SK-N-SH treated with all-trans-retinoic acid at 6 μM for 48 hours (cell line): ENCODE data around the gene HSF2.

Experiments
- ATAC-seq: fragments of 200-7000 bp; cut with Tn5 transposase; 3 replicates; pipeline ENCODE4 v1.9.1; 2020; ENCODE audit warnings: mild to moderate bottlenecking, moderate library complexity
- ARNTL ChIP-seq: fragments of 450-650 bp; formaldehyde crosslinking; IDR thresholded peaks from 2 replicates; pipeline ENCODE4 v1.5.0; 2020; ENCODE audit warnings: low read depth, mild to moderate bottlenecking, moderate library complexity, borderline replicate concordance
- BACH2 ChIP-seq: fragments of 250-450 bp; sonication (Bioruptor Pico); IDR thresholded peaks from 2 replicates; pipeline ENCODE4 v1.9.0; 2021; ENCODE audit warnings: mild to moderate bottlenecking, borderline replicate concordance
- CSDC2 ChIP-seq: fragments of 250-450 bp; sonication (Bioruptor Pico); IDR thresholded peaks from 2 replicates; pipeline ENCODE4 v1.5.0; 2020; ENCODE audit warnings: mild to moderate bottlenecking, moderate library complexity
- ESRRG ChIP-seq: fragments of 250-450 bp; sonication (Bioruptor Pico); IDR thresholded peaks from 2 replicates; pipeline ENCODE4 v1.6.1; 2021; ENCODE audit warnings: mild to moderate bottlenecking
- GLIS3 ChIP-seq: fragments of 250-450 bp; sonication (Bioruptor Pico); IDR thresholded peaks from 2 replicates; pipeline ENCODE4 v1.5.0; 2020; ENCODE audit warnings: mild to moderate bottlenecking, moderate library complexity
- ISL1 ChIP-seq: fragments of 250-450 bp; sonication (Bioruptor Pico); IDR thresholded peaks from 2 replicates; pipeline ENCODE4 v2.1.2; 2022; ENCODE audit warnings: mild to moderate bottlenecking, moderate library complexity
- OSR1 ChIP-seq: fragments of 250-450 bp; sonication (Bioruptor Pico); IDR thresholded peaks from 2 replicates; pipeline ENCODE4 v1.8.0; 2022; ENCODE audit warnings: moderate library complexity, mild to moderate bottlenecking, inconsistent platforms
- PPARA ChIP-seq: fragments of 250-450 bp; sonication (Bioruptor Pico); IDR thresholded peaks from 2 replicates; pipeline ENCODE4 v1.5.0; 2020; ENCODE audit warnings: mild to moderate bottlenecking, borderline replicate concordance
- RARB ChIP-seq: fragments of 250-450 bp; sonication (Bioruptor Pico); IDR thresholded peaks from 2 replicates; pipeline ENCODE4 v1.8.0; 2021; ENCODE audit warnings: mild to moderate bottlenecking, moderate library complexity
- SNAI2 ChIP-seq: fragments of 250-450 bp; sonication (Bioruptor Pico); IDR thresholded peaks from 2 replicates; pipeline ENCODE4 v1.5.0; 2020; ENCODE audit warnings: mild to moderate bottlenecking, moderate library complexity
- TCF4 ChIP-seq: fragments of 250-450 bp; sonication (Bioruptor Pico); IDR thresholded peaks from 2 replicates; pipeline ENCODE4 v1.8.0; 2021; ENCODE audit warnings: mild to moderate bottlenecking, moderate library complexity, borderline replicate concordance
- TOX ChIP-seq: fragments of 250-450 bp; sonication (Bioruptor Pico); IDR thresholded peaks from 2 replicates; pipeline ENCODE4 v1.8.0; 2021; ENCODE audit warnings: mild to moderate bottlenecking, moderate library complexity, borderline replicate concordance
- ZC3H10 ChIP-seq: fragments of 250-450 bp; sonication (Bioruptor Pico); IDR thresholded peaks from 2 replicates; pipeline ENCODE4 v1.5.1; 2021; ENCODE audit warnings: mild to moderate bottlenecking, moderate library complexity
- ZFP3 ChIP-seq: fragments of 250-450 bp; sonication (Bioruptor Pico); IDR thresholded peaks from 2 replicates; pipeline ENCODE4 v1.5.0; 2020; ENCODE audit warnings: mild to moderate bottlenecking, moderate library complexity
- ZFP30 ChIP-seq: fragments of 450-650 bp; formaldehyde crosslinking; IDR thresholded peaks from 2 replicates; pipeline ENCODE4 v1.5.0; 2022; ENCODE audit warnings: mild to moderate bottlenecking, moderate library complexity
- ZNF565 ChIP-seq: fragments of 450-650 bp; formaldehyde crosslinking; conservative IDR thresholded peaks from 2 replicates; pipeline ENCODE4 v1.5.0; 2020; ENCODE audit warnings: low read depth, mild to moderate bottlenecking, moderate library complexity
- ZNF70 ChIP-seq: fragments of 450-650 bp; formaldehyde crosslinking; IDR thresholded peaks from 2 replicates; pipeline ENCODE4 v1.5.0; 2020; ENCODE audit warnings: mild to moderate bottlenecking, moderate library complexity
- ZNF8 ChIP-seq: fragments of 450-650 bp; formaldehyde crosslinking; IDR thresholded peaks from 2 replicates; pipeline ENCODE4 v1.5.0; 2020; ENCODE audit warnings: mild to moderate bottlenecking, moderate library complexity
- TF ChIP-seq, protein P1 (sequence below): fragments of 250-450 bp; sonication (Bioruptor Pico); IDR thresholded peaks from 2 replicates; pipeline ENCODE4 v1.5.1; 2021; ENCODE audit warnings: mild to moderate bottlenecking, moderate library complexity
- TF ChIP-seq, protein P2 (sequence below): fragments of 250-450 bp; sonication (Bioruptor Pico); IDR thresholded peaks from 2 replicates; pipeline ENCODE4 v1.5.0; 2020; ENCODE audit warnings: mild to moderate bottlenecking, moderate library complexity
- TF ChIP-seq, protein P3 (sequence below): fragments of 250-450 bp; sonication (Bioruptor Pico); IDR thresholded peaks from 2 replicates; pipeline ENCODE4 v1.5.1; 2020; ENCODE audit warnings: low read depth, mild to moderate bottlenecking, moderate library complexity
- TF ChIP-seq, protein P4 (sequence below): fragments of 250-450 bp; sonication (Bioruptor Pico); IDR thresholded peaks from 2 replicates; pipeline ENCODE4 v1.8.0; 2020; ENCODE audit warnings: mild to moderate bottlenecking, moderate library complexity, borderline replicate concordance

HSF2 gene

DNA sequence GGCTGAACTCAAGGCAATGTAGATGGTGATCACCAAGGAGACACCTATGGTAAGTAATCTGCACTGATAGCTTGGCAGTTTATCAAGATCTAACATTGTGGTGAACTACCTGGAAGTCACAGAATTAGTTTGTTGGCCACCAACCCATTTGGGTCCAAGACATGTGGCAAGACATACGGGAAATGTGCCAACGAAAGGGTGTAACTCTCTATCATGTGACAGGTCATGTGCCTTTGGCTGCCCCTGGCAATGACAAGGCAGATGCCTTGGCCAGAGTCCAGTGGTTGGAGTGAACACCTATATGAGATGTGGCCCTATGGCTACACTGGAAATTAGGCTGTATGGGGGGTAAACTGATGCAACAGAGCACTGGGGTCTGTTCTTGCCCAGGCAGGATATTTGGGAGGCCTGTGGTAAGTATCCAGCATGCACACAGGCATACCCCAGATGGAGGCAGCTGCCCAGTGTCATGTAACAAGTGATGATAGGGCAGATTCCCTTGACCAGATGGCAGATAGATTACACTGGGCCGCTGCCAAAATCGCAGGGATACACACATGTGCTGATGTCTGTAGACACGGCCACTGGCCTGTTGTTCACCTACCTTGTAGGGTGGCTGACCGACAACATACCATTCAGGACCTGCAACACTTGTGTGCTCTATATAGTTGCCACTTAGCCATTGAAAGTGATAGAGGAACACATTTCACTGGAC is 35.5 kb upstream of the HSF2 start:
- TF ChIP-seq OSR1 = no peak
- TF ChIP-seq ZNF565 (CRISPR knock-in tag) = no peak
- TF ChIP-seq, protein P1, sequence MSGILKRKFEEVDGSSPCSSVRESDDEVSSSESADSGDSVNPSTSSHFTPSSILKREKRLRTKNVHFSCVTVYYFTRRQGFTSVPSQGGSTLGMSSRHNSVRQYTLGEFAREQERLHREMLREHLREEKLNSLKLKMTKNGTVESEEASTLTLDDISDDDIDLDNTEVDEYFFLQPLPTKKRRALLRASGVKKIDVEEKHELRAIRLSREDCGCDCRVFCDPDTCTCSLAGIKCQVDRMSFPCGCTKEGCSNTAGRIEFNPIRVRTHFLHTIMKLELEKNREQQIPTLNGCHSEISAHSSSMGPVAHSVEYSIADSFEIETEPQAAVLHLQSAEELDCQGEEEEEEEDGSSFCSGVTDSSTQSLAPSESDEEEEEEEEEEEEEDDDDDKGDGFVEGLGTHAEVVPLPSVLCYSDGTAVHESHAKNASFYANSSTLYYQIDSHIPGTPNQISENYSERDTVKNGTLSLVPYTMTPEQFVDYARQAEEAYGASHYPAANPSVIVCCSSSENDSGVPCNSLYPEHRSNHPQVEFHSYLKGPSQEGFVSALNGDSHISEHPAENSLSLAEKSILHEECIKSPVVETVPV = no peak
- TF ChIP-seq TCF4 = peak; percentile 40; the same call in 1 of the 2 replicates
- ATAC-seq = no peak

DNA sequence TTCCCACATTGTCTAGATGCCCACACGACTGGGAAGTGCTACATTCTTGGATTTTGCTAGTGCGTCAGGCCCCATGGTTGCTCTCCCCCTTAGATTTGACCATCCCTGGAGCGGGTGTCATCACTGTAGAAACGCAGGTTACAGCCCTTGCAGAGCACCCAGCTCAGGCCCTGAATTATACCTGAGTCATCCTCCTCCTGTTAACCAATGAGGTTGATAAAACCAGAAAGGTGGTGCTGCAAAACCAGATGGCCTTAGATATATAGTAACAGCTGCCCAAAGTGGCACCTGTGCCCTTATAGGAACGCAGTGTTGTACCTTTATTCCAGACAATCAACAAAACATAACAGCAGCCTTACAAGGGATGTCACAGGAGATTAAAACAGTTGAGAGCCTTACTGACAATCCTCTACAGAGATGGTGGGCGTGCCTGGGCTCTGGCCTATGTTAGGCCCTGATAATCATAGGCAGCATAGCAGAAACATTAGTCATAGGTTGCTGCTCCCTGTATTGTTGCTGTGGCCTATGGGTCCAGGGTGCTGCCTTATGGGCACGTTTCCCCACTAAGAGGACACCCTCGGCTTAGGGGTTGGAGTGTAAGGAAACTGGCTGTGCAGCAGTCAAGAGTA is 33.6 kb upstream of the HSF2 start:
- ATAC-seq = no peak
- TF ChIP-seq ZNF8 (CRISPR knock-in tag) (no peak), TCF4 (no peak), ZFP3 (CRISPR knock-in tag) (no peak), ZNF565 (CRISPR knock-in tag) (no peak), ARNTL (CRISPR knock-in tag) (no peak), RARB (CRISPR knock-in tag) (no peak), ISL1 (CRISPR knock-in tag) (no peak)

DNA sequence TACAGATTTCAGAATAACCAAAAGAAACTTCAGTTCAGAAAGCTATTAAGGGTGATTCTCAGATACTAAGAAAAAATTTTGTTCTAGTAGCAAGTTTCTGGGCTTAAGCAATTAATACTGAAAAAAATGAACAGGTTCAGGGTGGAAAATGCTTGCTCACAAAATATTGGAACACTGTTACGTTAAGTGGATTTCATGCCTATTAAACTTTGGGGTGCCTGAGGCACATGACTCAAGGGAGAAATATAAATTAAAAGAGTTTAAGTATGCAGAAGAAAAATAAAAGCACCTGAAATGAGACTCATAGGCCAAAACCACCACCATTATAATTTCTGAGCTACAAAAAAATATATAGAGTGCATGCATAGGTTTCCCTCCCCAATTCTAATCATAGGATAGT is 32.3 kb upstream of the HSF2 start:
- no peak for ATAC-seq
- TF ChIP-seq, protein P1 = no peak
- TF ChIP-seq PPARA (CRISPR knock-in tag) = no peak
- no peak for TF ChIP-seq ZFP30 (CRISPR knock-in tag)
- TF ChIP-seq BACH2 (CRISPR knock-in tag) = no peak
- no peak for TF ChIP-seq SNAI2 (CRISPR knock-in tag)
- TF ChIP-seq ISL1 (CRISPR knock-in tag) = no peak
- no peak for TF ChIP-seq ZNF70 (CRISPR knock-in tag)
- no peak for TF ChIP-seq CSDC2 (CRISPR knock-in tag)
- no peak for TF ChIP-seq TCF4
- TF ChIP-seq ZC3H10 = no peak
- no peak for TF ChIP-seq OSR1
- TF ChIP-seq ZNF8 (CRISPR knock-in tag) = no peak

DNA sequence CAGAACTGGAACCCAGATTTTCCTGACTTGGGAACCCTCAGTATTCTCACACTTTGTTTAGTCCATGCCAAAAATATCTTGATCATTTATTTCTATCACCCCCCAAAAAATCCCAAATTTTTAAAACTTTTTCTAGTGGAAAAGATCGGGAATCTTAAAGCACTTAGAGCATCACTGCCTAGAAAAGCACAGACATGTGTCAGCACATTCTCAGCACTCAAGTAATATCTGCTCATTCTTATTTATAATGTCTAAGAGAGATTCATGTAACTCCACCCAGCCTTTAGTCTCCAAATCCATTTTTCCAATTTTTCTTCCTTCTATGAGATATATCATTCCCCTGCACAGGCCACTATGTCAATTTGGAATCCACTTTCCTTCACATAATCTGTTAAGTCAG is 29.9 kb upstream of the HSF2 start:
- TF ChIP-seq OSR1 = no peak
- TF ChIP-seq, protein P2, sequence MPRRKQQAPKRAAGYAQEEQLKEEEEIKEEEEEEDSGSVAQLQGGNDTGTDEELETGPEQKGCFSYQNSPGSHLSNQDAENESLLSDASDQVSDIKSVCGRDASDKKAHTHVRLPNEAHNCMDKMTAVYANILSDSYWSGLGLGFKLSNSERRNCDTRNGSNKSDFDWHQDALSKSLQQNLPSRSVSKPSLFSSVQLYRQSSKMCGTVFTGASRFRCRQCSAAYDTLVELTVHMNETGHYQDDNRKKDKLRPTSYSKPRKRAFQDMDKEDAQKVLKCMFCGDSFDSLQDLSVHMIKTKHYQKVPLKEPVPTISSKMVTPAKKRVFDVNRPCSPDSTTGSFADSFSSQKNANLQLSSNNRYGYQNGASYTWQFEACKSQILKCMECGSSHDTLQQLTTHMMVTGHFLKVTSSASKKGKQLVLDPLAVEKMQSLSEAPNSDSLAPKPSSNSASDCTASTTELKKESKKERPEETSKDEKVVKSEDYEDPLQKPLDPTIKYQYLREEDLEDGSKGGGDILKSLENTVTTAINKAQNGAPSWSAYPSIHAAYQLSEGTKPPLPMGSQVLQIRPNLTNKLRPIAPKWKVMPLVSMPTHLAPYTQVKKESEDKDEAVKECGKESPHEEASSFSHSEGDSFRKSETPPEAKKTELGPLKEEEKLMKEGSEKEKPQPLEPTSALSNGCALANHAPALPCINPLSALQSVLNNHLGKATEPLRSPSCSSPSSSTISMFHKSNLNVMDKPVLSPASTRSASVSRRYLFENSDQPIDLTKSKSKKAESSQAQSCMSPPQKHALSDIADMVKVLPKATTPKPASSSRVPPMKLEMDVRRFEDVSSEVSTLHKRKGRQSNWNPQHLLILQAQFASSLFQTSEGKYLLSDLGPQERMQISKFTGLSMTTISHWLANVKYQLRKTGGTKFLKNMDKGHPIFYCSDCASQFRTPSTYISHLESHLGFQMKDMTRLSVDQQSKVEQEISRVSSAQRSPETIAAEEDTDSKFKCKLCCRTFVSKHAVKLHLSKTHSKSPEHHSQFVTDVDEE (CRISPR knock-in tag) = no peak
- TF ChIP-seq GLIS3 (CRISPR knock-in tag) = no peak
- no peak for TF ChIP-seq RARB (CRISPR knock-in tag)
- no peak for TF ChIP-seq TCF4
- no peak for TF ChIP-seq ZNF70 (CRISPR knock-in tag)
- TF ChIP-seq, protein P3, sequence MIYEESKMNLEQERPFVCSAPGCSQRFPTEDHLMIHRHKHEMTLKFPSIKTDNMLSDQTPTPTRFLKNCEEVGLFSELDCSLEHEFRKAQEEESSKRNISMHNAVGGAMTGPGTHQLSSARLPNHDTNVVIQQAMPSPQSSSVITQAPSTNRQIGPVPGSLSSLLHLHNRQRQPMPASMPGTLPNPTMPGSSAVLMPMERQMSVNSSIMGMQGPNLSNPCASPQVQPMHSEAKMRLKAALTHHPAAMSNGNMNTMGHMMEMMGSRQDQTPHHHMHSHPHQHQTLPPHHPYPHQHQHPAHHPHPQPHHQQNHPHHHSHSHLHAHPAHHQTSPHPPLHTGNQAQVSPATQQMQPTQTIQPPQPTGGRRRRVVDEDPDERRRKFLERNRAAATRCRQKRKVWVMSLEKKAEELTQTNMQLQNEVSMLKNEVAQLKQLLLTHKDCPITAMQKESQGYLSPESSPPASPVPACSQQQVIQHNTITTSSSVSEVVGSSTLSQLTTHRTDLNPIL (CRISPR knock-in tag) = no peak
- no peak for TF ChIP-seq ARNTL (CRISPR knock-in tag)
- TF ChIP-seq TOX (CRISPR knock-in tag) = no peak
- no peak for TF ChIP-seq CSDC2 (CRISPR knock-in tag)
- no peak for TF ChIP-seq ESRRG
- TF ChIP-seq ZNF8 (CRISPR knock-in tag) = no peak
- TF ChIP-seq, protein P4, sequence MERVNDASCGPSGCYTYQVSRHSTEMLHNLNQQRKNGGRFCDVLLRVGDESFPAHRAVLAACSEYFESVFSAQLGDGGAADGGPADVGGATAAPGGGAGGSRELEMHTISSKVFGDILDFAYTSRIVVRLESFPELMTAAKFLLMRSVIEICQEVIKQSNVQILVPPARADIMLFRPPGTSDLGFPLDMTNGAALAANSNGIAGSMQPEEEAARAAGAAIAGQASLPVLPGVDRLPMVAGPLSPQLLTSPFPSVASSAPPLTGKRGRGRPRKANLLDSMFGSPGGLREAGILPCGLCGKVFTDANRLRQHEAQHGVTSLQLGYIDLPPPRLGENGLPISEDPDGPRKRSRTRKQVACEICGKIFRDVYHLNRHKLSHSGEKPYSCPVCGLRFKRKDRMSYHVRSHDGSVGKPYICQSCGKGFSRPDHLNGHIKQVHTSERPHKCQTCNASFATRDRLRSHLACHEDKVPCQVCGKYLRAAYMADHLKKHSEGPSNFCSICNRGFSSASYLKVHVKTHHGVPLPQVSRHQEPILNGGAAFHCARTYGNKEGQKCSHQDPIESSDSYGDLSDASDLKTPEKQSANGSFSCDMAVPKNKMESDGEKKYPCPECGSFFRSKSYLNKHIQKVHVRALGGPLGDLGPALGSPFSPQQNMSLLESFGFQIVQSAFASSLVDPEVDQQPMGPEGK = no peak
- TF ChIP-seq ZC3H10 = no peak
- TF ChIP-seq, all 23 proteins: peak for 0
- no peak for ATAC-seq
